HepG2 (cell line): ENCODE results near the gene SQSTM1. TPM values are rescaled to one million over a fixed set of nuclear protein-coding genes. Genes with fewer than 3 reads are reported as not detected.

ENCODE experiments used
- AKNA ChIP-seq: sonication (generic); formaldehyde crosslinking; IDR thresholded peaks from 2 replicates; pipeline ENCODE4 v1.4.0; 2020; ENCODE audit warnings: missing genetic modification reagents, borderline replicate concordance
- CBX2 ChIP-seq, 2 experiments: fragments of 200-600 bp in 1 of 2; sonication (generic); formaldehyde crosslinking in 1 of 2; IDR thresholded peaks; 2 replicates each; pipeline versions ENCODE4 v1.7.0 to v1.8.1; 2018 to 2022; ENCODE audit warnings: low read depth in 2 of 2, low read length in 1 of 2, mild to moderate bottlenecking in 1 of 2, missing genetic modification reagents in 1 of 2
- E2F5 ChIP-seq: sonication (generic); formaldehyde crosslinking; conservative IDR thresholded peaks from 2 replicates; pipeline ENCODE4 v1.4.0; 2020; ENCODE audit warnings: missing genetic modification reagents
- HMG20B ChIP-seq: conservative IDR thresholded peaks from 2 replicates; pipeline ENCODE4 v1.6.1; 2016; ENCODE audit warnings: missing genetic modification reagents, missing compliant biosample characterization
- KDM4B ChIP-seq: sonication (generic); formaldehyde crosslinking; IDR thresholded peaks from 2 replicates; pipeline ENCODE4 v1.4.0; 2020; ENCODE audit warnings: missing genetic modification reagents
- MED1 ChIP-seq: sonication (generic); formaldehyde crosslinking; IDR thresholded peaks from 2 replicates; pipeline ENCODE4 v1.4.0; 2020; ENCODE audit warnings: missing genetic modification reagents
- MTF1 ChIP-seq: sonication (generic); formaldehyde crosslinking; IDR thresholded peaks from 2 replicates; pipeline ENCODE4 v1.5.0; 2020; ENCODE audit warnings: missing genetic modification reagents
- MYC ChIP-seq: sonication (generic); formaldehyde crosslinking; IDR thresholded peaks from 2 replicates; pipeline ENCODE4 v1.9.0; 2021; ENCODE audit warnings: missing genetic modification reagents, borderline replicate concordance
- NFYC ChIP-seq: IDR thresholded peaks from 2 replicates; pipeline ENCODE4 v1.6.1; 2016; ENCODE audit warnings: missing genetic modification reagents, missing compliant biosample characterization
- REPIN1 ChIP-seq: sonication (generic); formaldehyde crosslinking; IDR thresholded peaks from 2 replicates; pipeline ENCODE4 v1.8.0; 2022; ENCODE audit warnings: missing genetic modification reagents, low read depth, mild to moderate bottlenecking, borderline replicate concordance
- RXRB ChIP-seq: IDR thresholded peaks from 2 replicates; pipeline ENCODE4 v1.6.1; 2016; ENCODE audit warnings: borderline replicate concordance, missing genetic modification reagents, missing compliant biosample characterization
- TGIF2 ChIP-seq: IDR thresholded peaks from 2 replicates; pipeline ENCODE4 v1.6.1; 2016; ENCODE audit warnings: control low read depth, missing compliant biosample characterization
- ZNF230 ChIP-seq: sonication (generic); formaldehyde crosslinking; IDR thresholded peaks from 2 replicates; pipeline ENCODE4 v1.4.0; 2020; ENCODE audit warnings: mild to moderate bottlenecking, missing genetic modification reagents
- ZNF280D ChIP-seq: sonication (generic); formaldehyde crosslinking; IDR thresholded peaks from 2 replicates; pipeline ENCODE4 v1.5.1; 2020; ENCODE audit warnings: mild to moderate bottlenecking, missing genetic modification reagents
- ZNF335 ChIP-seq: sonication (generic); formaldehyde crosslinking; IDR thresholded peaks from 2 replicates; pipeline ENCODE4 v1.4.0; 2020; ENCODE audit warnings: missing genetic modification reagents
- ZNF615 ChIP-seq: sonication (generic); formaldehyde crosslinking; IDR thresholded peaks from 2 replicates; pipeline ENCODE4 v1.5.0; 2020; ENCODE audit warnings: mild to moderate bottlenecking, missing genetic modification reagents, borderline replicate concordance
- ZNF788 ChIP-seq: sonication (generic); formaldehyde crosslinking; IDR thresholded peaks from 2 replicates; pipeline ENCODE4 v1.5.0; 2020; ENCODE audit warnings: mild to moderate bottlenecking, missing genetic modification reagents, borderline replicate concordance
- ZSCAN5A ChIP-seq: sonication (generic); formaldehyde crosslinking; IDR thresholded peaks from 2 replicates; pipeline ENCODE4 v1.8.0; 2022; ENCODE audit warnings: mild to moderate bottlenecking, missing genetic modification reagents, borderline replicate concordance
- polyA plus RNA-seq, 8 experiments: library from polyadenylated mRNA; depleted of rRNA in 3 of 8; stranded (reverse) in 7 of 8; unstranded in 1 of 8; fragments of >200 nt; fragmentation: Illumina TruSeq in 4 of 8; extraction: Trizol in 4 of 8; gene quantifications; 2 replicates each; pipeline versions ENCODE4 v1.2.1 to v1.2.3, GENCODE V29; 2011 to 2016; ENCODE audit warnings: low read depth in 4 of 8, missing spikeins in 1 of 8, mixed read lengths in 1 of 8; ENCODE audit not compliant: insufficient read depth in 1 of 8
- total RNA-seq, 5 experiments: library from RNA; depleted of rRNA; stranded (reverse); fragments of >200 nt; fragmentation: Illumina TruSeq; extraction: Trizol; gene quantifications; 2 replicates each; pipeline ENCODE4 v1.2.3, GENCODE V29; 2016; ENCODE audit warnings: low read depth in 1 of 5

Gene SQSTM1
- total and polyA plus RNA-seq, 2 of the 13 experiments (the other 11 are each of a cell fraction or from before 2014, with no cell fraction given), result 90.9 to 160 TPM

- TF ChIP-seq MED1 (CRISPR knock-in tag) (peak; percentile 97), KDM4B (CRISPR knock-in tag) (peak; percentile 82; the same call in 1 of the 2 replicates), E2F5 (CRISPR knock-in tag) (peak; percentile 92), CBX2 (IDR thresholded peaks at IDR 0.05; ENCODE audit: low read depth, low read length) (no peak), CBX2 (CRISPR knock-in tag; IDR thresholded peaks at IDR 0.05; ENCODE audit: low read depth) (no peak), MYC (CRISPR knock-in tag) (peak; percentile 76; the same call in 1 of the 2 replicates), ZNF230 (CRISPR knock-in tag) (0 out of 2 replicates have a peak, but pooled peaks have one; percentile 29), AKNA (no peak), NFYC (CRISPR knock-in tag) (no peak), ZNF788 (CRISPR knock-in tag) (peak; percentile 54; the same call in 1 of the 2 replicates), ZNF335 (CRISPR knock-in tag) (peak; percentile 44; the same call in 1 of the 2 replicates), MTF1 (CRISPR knock-in tag) (no peak), REPIN1 (peak; percentile 75), RXRB (CRISPR knock-in tag) (peak; percentile 99), TGIF2 (CRISPR knock-in tag) (peak; percentile 31; the same call in 1 of the 2 replicates), ZSCAN5A (CRISPR knock-in tag) (peak; percentile 57; the same call in 1 of the 2 replicates), ZNF280D (0 out of 2 replicates have a peak, but pooled peaks have one; percentile 56), HMG20B (CRISPR knock-in tag) (peak; percentile 71; the same call in 1 of the 2 replicates), ZNF615 (no peak)
Observed at GRCh38 chr5:179818746-179819295, 1.9 kb upstream of the SQSTM1 start (continued).
